Brain microvascular endothelial cell (primary cell): ENCODE measurements around the gene HOXD13.

Source experiments
- DNase-seq: peaks from one replicate; pipeline ENCODE4 v3.0.0-alpha.2; 2020
- H3K27ac ChIP-seq: fragments of 250-450 bp; sonication (Bioruptor Pico); 2 replicates; pipeline ENCODE4 v1.5.1; 2020; ENCODE audit warnings: mild to moderate bottlenecking, moderate library complexity
- H3K27me3 ChIP-seq: fragments of 250-450 bp; sonication (Bioruptor Pico); replicated peaks from 2 replicates; pipeline ENCODE4 v1.5.1; 2020; ENCODE audit warnings: mild to moderate bottlenecking
- H3K36me3 ChIP-seq: fragments of 250-450 bp; sonication (Bioruptor Pico); replicated peaks from 2 replicates; pipeline ENCODE4 v1.5.1; 2020; ENCODE audit warnings: mild to moderate bottlenecking
- H3K4me3 ChIP-seq: 2 replicates; pipeline ENCODE4 v1.5.1; 2011; ENCODE audit warnings: low read depth, mild to moderate bottlenecking, control low read depth, low read length, moderate library complexity
- in situ Hi-C: cut with HindIII; loops from 2 replicates; pipeline ENCODE4 v1.10.0; 2017; ENCODE audit warnings: low sequenced_read_pairs, low pct_ligation_motif_present
- TF ChIP-seq, protein P1 (sequence below): IDR thresholded peaks from 2 replicates; pipeline ENCODE4 v1.5.1; 2011; ENCODE audit warnings: low read depth, mild to moderate bottlenecking, moderate library complexity, low read length, control low read depth, inconsistent platforms; ENCODE audit errors: missing control alignments

Gene HOXD13

GRCh38 chr2:176128172-176128981 lies 35.9 kb downstream of the HOXD13 start:
- in situ Hi-C loops: loop anchor here (25.0 kb wide), 1 partner anchor 509 kb away; no protein-coding TSS in a partner anchor
- no peak overlapping the region for H3K27ac ChIP-seq
- H3K4me3 ChIP-seq: no peak overlapping the region
- peaks cover 90% of the 10 kb centered on the region for H3K27me3 ChIP-seq
- TF ChIP-seq, protein P1, sequence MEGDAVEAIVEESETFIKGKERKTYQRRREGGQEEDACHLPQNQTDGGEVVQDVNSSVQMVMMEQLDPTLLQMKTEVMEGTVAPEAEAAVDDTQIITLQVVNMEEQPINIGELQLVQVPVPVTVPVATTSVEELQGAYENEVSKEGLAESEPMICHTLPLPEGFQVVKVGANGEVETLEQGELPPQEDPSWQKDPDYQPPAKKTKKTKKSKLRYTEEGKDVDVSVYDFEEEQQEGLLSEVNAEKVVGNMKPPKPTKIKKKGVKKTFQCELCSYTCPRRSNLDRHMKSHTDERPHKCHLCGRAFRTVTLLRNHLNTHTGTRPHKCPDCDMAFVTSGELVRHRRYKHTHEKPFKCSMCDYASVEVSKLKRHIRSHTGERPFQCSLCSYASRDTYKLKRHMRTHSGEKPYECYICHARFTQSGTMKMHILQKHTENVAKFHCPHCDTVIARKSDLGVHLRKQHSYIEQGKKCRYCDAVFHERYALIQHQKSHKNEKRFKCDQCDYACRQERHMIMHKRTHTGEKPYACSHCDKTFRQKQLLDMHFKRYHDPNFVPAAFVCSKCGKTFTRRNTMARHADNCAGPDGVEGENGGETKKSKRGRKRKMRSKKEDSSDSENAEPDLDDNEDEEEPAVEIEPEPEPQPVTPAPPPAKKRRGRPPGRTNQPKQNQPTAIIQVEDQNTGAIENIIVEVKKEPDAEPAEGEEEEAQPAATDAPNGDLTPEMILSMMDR: no peak
- no peak for DNase-seq
- no peaks in the 10 kb centered on the region for H3K36me3 ChIP-seq

GRCh38 chr2:176128982-176129796 lies 36.7 kb downstream of the HOXD13 start, which contains the start of gene HOXD8:
Gene HOXD8 (plus strand): TSS chr2:176129705. CDS start chr2:176130367, 662 bp downstream.
- Histone ChIP-seq H3K27ac (no peak within 1 kb of the TSS), H3K27me3 (peaks cover 90% of the 10 kb centered on the region), H3K4me3 (no peak within 1 kb of the TSS), H3K36me3 (no peaks in the 10 kb centered on the region)
- TF ChIP-seq, protein P1: no peak
- no peak for DNase-seq
- in situ Hi-C loops: loop anchor here (25.0 kb wide), 1 partner anchor 508 kb away; no protein-coding TSS in a partner anchor

- TF ChIP-seq, protein P1: no peak
- H3K36me3 ChIP-seq: no peaks in the 10 kb centered on the region
- no peak overlapping the region for H3K4me3 ChIP-seq
- H3K27ac ChIP-seq: no peak overlapping the region
- in situ Hi-C loops: loop anchor here (25.0 kb wide), 1 partner anchor 508 kb away; no protein-coding TSS in a partner anchor
- H3K27me3 ChIP-seq: peaks cover 90% of the 10 kb centered on the region
- DNase-seq: no peak
Observed at GRCh38 chr2:176129813-176130146, 37.3 kb downstream of the HOXD13 start.

DNA sequence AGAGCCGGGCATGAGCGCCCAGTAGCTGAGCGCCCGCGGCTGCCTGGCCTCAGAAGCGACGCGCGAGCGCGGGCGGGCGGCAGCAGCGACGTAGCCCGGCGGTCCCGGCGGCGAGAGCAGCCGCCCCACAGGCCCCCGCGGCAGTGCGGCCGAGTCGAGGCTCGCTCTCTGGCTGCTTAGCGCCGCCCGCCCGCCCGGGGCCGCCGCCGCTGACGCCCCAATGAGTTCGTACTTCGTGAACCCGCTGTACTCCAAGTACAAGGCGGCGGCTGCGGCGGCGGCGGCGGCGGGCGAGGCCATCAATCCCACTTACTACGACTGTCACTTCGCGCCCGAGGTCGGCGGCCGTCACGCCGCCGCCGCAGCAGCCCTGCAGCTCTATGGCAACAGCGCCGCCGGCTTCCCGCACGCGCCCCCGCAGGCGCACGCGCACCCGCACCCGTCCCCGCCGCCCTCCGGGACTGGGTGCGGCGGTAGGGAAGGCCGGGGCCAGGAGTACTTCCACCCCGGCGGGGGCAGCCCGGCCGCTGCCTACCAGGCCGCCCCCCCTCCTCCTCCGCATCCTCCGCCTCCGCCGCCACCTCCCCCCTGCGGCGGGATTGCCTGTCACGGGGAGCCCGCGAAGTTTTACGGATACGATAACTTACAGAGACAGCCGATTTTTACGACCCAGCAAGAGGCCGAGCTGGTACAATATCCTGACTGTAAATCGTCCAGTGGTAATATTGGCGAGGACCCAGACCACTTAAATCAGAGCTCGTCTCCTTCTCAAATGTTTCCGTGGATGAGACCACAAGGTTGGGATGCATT lies 37.8 kb downstream of the HOXD13 start:
- in situ Hi-C loops: loop anchor here (25.0 kb wide), 1 partner anchor 507 kb away; no protein-coding TSS in a partner anchor
- Histone ChIP-seq H3K36me3 (no peaks in the 10 kb centered on the region), H3K4me3 (no peak overlapping the region), H3K27ac (no peak overlapping the region), H3K27me3 (peaks cover 90% of the 10 kb centered on the region)
- TF ChIP-seq, protein P1: no peak
- no peak for DNase-seq
